ENCODE results near the gene STYX.
"Not testable (repeated sequence)": the region's sequence is repeated elsewhere in the genome, so short reads cannot be mapped to it uniquely, and the experiment has no call there.

Gene STYX

DNA sequence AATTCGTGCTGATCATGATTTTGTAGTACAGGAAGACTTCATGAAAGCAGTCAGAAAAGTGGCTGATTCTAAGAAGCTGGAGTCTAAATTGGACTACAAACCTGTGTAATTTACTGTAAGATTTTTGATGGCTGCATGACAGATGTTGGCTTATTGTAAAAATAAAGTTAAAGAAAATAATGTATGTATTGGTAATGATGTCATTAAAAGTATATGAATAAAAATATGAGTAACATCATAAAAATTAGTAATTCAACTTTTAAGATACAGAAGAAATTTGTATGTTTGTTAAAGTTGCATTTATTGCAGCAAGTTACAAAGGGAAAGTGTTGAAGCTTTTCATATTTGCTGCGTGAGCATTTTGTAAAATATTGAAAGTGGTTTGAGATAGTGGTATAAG is 2.5 kb upstream of the STYX start:
- not testable (repeated sequence) for DNase-seq

DNA sequence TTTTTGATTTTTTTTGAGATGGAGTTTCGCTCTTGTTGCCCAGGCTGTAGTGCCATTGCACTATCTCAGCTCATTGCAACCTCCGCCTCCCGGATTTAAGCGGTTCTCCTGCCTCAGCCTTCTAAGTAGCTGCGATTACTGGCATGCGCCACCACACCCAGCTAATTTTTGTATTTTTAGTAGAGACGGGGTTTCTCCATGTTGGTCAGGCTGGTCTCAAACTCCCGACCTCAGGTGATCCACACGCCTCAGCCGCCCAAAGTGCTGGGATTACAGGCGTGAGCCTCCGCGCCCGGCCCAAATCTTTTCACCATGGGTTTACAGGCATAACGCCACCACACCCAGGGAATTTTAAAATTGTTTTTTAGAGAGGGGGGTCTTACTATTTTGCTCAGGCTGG is 931 bp upstream of the STYX start:
- not testable (repeated sequence) for DNase-seq

DNA sequence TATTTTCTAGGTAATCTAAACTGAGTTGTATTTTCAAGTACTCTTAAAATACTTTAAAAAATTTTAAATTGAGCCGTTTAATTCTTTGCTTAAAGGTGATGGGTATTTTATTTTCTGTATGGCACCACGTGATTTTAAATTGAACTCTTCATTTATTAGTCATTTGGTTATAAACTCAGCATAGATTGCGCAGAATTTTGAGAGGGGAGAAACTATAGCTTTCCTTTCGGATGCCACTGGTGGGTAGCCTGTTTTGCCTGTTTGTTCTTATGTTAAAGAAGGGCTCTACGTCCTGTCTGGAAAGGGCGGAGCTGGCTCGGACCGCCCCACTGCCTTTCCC is 411 bp upstream of the STYX start:
- DNase-seq, result no peak

GRCh38 chr14:52730709-52731111 is 744 bp downstream of the STYX start:
- DNase-seq, result no peak

DNA sequence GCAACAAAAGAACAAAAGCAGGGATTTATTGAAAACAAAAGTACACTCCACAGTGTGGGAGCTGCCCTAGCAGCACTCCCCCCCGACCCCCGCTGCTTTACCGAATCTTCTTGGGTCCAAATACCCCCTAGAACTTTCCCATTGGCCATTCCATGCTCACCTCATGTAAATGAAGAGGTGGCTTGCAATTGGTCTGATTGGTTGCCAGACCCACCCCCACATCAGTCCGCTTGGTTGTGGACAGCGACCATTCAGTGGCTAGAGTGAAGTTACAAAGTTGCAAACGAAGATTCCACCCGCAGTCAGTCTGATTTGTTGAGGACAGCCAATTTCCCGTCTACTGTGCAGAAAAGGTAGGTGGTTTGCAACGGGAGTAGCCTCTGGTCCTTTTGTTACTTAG is 3.9 kb downstream of the STYX start:
- DNase-seq, result no peak

DNA sequence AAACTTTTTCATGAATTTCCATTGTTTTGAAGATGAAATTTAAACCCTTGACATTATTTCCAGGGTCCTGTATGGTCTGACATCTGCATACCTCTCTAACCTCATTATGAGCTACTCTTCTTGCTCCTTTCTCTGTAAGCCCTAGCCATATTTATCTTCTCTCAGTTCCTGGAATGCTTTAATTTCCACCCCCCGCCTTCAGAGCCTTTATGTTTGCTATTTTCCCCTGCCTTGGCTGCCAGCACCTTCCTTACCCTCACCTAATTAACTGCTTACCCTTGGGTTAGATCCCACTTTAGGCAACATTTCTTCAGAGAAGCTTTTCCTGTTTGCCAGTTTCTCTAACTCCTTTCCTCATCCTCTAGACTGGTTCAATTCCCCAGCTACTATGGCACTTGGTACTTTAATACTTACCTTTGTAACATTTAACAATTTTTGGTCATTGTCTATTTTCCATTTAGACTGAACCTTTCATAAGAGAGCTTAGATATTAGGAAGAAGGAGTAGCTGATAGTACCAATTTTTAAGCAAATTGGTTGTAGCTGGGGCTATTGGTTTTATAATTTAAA is 6.0 kb downstream of the STYX start:
- DNase-seq, result no peak

GRCh38 chr14:52738409-52738808 is 8.4 kb downstream of the STYX start:
- no peak for DNase-seq

GRCh38 chr14:52740751-52741150 is 10.8 kb downstream of the STYX start:
- no peak for DNase-seq

GRCh38 chr14:52741865-52742264 is 11.9 kb downstream of the STYX start:
- DNase-seq, result no peak

DNA sequence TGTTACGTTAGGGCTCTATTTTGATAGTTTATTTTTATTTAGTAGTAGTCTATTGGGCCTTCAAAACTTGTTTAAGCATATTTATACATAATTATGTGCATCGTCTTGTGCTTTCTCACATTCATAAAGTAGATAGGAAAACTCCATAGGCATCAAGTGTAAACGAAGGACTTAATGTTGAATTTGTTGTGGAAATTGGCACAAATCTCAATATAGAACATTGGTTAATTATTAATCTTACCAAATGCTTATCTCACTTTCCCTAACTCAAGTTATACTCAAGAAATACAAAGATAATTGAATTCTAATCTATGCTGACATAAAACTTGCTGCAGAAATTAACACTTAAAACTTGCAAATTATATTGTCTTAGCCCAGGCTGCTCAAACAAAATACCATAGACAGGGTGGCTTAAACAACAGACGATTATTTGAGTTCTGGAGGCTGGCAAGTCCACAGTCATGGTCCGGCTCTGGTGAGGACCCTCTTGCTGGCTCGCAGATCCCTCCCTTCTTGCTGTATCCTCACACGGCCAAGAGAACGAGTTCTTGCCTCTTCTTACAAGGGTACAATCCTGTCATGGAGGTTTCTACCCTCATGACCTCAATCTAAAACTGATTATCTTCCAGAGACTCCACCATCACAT is 18.8 kb downstream of the STYX start:
- no peak for DNase-seq

DNA sequence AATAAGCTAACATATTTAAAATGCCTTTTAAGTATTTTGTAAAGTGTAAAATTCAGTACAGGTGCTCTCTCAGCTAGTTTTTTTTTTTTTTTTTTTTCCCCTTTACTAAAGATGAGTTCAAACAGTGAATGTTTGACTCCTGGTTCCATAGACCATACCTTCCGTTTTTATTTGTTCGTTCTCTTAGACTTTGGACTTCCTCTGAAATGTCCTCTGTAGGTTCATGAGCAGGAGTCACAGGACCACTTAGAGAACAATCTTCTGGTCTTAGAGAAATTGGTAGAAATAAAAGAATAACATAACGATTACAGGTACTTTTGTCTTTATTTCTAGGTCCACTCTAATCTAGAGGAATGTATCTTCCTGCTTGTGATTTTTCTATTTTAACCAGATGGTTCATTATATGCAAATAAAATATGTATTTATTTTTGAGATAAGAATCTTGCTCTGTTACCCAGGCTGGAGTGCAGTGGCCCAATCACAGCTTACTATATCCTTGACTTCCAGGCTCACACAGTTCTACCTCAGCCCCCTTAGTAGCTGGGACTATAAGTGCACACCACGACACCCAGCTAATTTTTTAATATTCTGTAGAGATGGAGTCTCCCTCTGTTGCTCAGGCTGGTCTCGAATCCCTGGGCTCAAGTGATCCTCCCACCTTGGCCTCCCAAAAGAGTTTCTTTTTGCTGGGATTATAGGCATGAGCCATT is 25.8 kb downstream of the STYX start:
- DNase-seq, result no peak

- DNase-seq, result no peak
Observed at GRCh38 chr14:52759145-52759544, 29.2 kb downstream of the STYX start.

DNA sequence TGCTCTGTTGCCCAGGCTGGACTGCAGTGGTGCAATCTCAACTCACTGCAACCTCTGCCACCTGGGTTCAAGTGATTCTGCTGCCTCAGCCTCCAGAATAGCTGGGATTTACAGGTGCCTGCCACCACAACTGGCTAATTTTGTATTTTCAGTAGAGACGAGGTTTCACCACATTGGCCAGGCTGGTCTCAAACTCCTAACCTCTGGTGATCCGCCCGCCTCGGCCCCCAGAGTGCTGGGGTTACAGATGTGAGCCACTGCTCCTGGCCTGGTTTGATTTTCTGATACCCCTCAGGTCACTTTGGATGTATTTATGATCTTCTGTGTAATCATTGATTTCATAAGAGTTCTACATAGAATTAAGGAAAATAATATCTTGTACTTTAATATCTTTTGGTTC is 33.0 kb downstream of the STYX start:
- DNase-seq, result not testable (repeated sequence)

GRCh38 chr14:52767058-52767833 is 37.3 kb downstream of the STYX start:
- DNase-seq, result no peak

GRCh38 chr14:52769887-52770286 is 39.9 kb downstream of the STYX start:
- no peak for DNase-seq

DNA sequence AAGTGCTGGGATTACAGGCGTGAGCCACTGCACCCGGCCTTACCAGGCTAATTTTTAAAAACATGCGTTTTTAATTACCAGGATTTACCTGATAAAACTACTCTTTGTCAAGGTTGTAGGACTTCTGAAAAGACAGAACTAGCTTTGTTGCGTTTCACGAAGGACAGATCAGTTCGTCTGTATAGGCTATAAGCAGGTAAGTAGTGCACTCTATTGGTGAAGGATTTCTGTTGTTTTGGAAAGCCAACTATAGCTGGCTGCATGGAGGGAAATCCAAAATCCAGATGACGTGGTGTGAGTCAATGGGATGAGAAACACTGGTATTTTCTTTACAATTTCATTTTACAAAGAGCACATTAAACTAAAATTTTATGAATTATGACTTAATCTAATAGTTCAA is 46.9 kb downstream of the STYX start:
- DNase-seq, result no peak

GRCh38 chr14:52778702-52779101 is 48.7 kb downstream of the STYX start:
- no peak for DNase-seq

DNA sequence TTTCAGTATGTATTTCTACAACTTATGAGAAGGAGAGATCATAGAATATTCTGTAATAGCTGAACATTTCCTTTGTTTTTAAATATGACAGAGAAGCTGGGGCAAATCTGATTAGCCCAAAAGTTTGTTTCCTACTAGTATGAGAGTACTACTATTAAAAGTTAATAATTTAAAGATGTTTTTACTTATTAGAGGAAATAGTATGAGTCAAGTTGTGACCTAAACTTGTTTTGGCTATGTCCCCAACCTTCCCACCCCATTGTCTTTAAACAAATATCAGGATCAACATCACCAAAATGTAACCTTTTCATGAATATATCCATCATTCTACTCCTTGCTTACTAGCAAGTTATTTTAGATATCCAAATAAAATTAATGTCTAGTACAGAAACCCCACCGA is 50.9 kb downstream of the STYX start:
- no peak for DNase-seq

- no peak for DNase-seq
Observed at GRCh38 chr14:52781629-52782028, 51.7 kb downstream of the STYX start.

DNA sequence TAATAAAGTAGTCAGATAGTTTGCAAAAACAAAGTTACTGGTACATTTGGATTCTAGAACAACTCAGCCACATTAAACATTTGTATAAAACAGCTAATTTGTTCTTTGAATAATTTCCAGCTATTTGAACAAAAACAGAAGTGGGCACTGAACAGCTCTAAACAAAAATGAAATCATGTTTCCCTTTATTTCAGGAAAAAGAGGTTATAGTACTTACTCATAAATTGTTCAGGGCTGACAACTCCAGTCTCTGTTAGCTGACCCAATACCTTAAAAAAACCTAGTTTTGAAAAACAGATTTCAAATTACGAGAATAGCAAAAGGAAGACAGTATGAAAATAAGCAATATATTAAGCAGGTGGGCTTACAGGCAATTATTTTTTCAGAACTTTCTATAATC is 53.2 kb downstream of the STYX start:
- no peak for DNase-seq

GRCh38 chr14:52786887-52787286 is 56.9 kb downstream of the STYX start:
- no peak for DNase-seq

- DNase-seq, result no peak
Observed at GRCh38 chr14:52789118-52789517, 59.2 kb downstream of the STYX start.

GRCh38 chr14:52790011-52790755 is 60.2 kb downstream of the STYX start:
- no peak for DNase-seq
